Tibial nerve (tissue), 4 donors: Measurements from ENCODE around the gene PDZD2. TPM values are rescaled to one million over a fixed set of nuclear protein-coding genes. Genes with fewer than 3 reads are reported as not detected.

Source experiments
- DNase-seq, 2 donors: peaks; one replicate each; pipeline ENCODE4 v3.0.0-alpha.2; 2019; ENCODE audit warnings: low spot score in 2 of 2
- H3K27ac ChIP-seq, 4 donors: fragments of 200-600 bp; sonication (generic) in 3 of 4; one replicate each; pipeline ENCODE4 v1.5.1; 2017 to 2019; ENCODE audit warnings: mild to moderate bottlenecking in 1 of 4
- H3K27me3 ChIP-seq, 2 donors: fragments of 200-600 bp; sonication (generic) in 1 of 2; one replicate each; pipeline versions ENCODE4 v1.5.1 to v1.6.0; 2017 to 2019
- H3K36me3 ChIP-seq, 3 donors: fragments of 200-600 bp; sonication (generic); one replicate each; pipeline ENCODE4 v1.5.1; 2018 to 2019
- H3K4me1 ChIP-seq, 4 donors: fragments of 200-600 bp; sonication (generic) in 3 of 4; one replicate each; pipeline ENCODE4 v1.5.1; 2017 to 2019
- H3K4me3 ChIP-seq, 4 donors: fragments of 200-600 bp; sonication (generic) in 3 of 4; one replicate each; pipeline ENCODE4 v1.5.1; 2017 to 2019; ENCODE audit warnings: mild to moderate bottlenecking in 1 of 4, moderate library complexity in 1 of 4
- H3K9me3 ChIP-seq, 4 donors: fragments of 200-600 bp; sonication (generic) in 3 of 4; one replicate each; pipeline ENCODE4 v1.5.1; 2017 to 2019
- EP300 ChIP-seq, 2 donors: sonication (generic); formaldehyde crosslinking; IDR thresholded peaks; one replicate each; pipeline ENCODE4 v1.6.1; 2017; ENCODE audit warnings: antibody characterized with exemption in 2 of 2, mild to moderate bottlenecking in 1 of 2
- POLR2A ChIP-seq, 2 donors: fragments of 450-650 bp; IDR thresholded peaks; one replicate each; pipeline ENCODE4 v1.6.1; 2017; ENCODE audit warnings: antibody characterized with exemption in 2 of 2, mild to moderate bottlenecking in 2 of 2, moderate library complexity in 2 of 2
- WGBS, 2 donors: methylation state at CpG; one replicate each; pipeline ENCODE4 v1.1.5; 2018; 5-methylcytosine and 5-hydroxymethylcytosine counted together
- total RNA-seq, 4 donors: library from RNA; depleted of rRNA; stranded (reverse); fragments of >200 nt; gene quantifications; one replicate each; pipeline ENCODE4 v1.1.0, GENCODE V29; 2016
- TF ChIP-seq, protein P1 (sequence below), 5 experiments: fragments of 200-600 bp in 3 of 5; fragments of 450-650 bp in 2 of 5; sonication (generic) in 3 of 5; IDR thresholded peaks; one replicate each; pipeline ENCODE4 v1.5.1; 2016 to 2019; ENCODE audit warnings: antibody characterized with exemption in 5 of 5, mild to moderate bottlenecking in 3 of 5, moderate library complexity in 2 of 5

Gene PDZD2
- total RNA-seq, 4 donors from 2014 or later, result 102 to 153 (median 117) TPM

- Histone ChIP-seq H3K9me3 (no peaks in the 10 kb centered on the region), H3K4me1 (peaks cover 0 to 9% (median 0%) of the 10 kb centered on the region in 4 donors), H3K27ac (no peak overlapping the region), H3K27me3 (no peaks in the 10 kb centered on the region), H3K36me3 (no peaks in the 10 kb centered on the region), H3K4me3 (no peak overlapping the region)
- DNase-seq, result no peak
- 73 to 95% methylated on average over 1 of the region's 1 CpG for WGBS, 2 donors
- TF ChIP-seq POLR2A (IDR thresholded peaks at IDR 0.05) (no peak), EP300 (IDR thresholded peaks at IDR 0.05) (no peak)
- TF ChIP-seq, protein P1, sequence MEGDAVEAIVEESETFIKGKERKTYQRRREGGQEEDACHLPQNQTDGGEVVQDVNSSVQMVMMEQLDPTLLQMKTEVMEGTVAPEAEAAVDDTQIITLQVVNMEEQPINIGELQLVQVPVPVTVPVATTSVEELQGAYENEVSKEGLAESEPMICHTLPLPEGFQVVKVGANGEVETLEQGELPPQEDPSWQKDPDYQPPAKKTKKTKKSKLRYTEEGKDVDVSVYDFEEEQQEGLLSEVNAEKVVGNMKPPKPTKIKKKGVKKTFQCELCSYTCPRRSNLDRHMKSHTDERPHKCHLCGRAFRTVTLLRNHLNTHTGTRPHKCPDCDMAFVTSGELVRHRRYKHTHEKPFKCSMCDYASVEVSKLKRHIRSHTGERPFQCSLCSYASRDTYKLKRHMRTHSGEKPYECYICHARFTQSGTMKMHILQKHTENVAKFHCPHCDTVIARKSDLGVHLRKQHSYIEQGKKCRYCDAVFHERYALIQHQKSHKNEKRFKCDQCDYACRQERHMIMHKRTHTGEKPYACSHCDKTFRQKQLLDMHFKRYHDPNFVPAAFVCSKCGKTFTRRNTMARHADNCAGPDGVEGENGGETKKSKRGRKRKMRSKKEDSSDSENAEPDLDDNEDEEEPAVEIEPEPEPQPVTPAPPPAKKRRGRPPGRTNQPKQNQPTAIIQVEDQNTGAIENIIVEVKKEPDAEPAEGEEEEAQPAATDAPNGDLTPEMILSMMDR (IDR thresholded peaks at IDR 0.05), result no peak
Measured at GRCh38 chr5:31976169-31976568, 337.2 kb downstream of the PDZD2 start.

DNA sequence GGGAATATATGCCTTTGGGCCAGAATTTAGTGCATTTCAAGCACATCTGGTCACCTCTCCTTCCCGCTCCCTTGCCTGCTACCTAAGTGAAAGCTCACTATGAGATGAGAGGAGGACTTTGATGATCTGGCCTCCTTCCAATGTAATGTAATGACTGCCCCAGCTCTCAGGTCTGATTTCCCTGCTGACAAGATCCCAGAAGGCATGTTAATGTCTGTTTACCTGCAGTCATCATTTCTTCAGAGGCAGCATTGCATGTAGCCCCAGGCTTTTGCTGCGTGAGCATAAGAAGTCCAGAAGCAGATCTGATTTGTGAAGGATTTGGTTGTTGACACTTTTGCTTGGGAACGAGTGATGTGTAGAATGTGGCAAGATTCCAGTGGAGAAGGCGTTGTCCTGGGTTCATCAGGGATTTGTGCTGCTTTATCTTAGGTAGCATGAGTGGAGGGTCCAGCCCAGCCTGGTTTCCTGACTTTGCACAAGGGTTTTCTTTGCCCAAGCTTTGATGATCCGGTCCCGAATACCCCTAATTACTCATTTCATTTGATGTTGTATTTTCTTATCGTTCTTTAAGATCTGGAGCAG lies 342.5 kb downstream of the PDZD2 start:
- no peak for DNase-seq
- H3K9me3 ChIP-seq, result no peaks in the 10 kb centered on the region
- H3K27me3 ChIP-seq, result no peaks in the 10 kb centered on the region
- no peak for TF ChIP-seq EP300 (IDR thresholded peaks at IDR 0.05)
- TF ChIP-seq, protein P1 (IDR thresholded peaks at IDR 0.05), result no peak
- no peak for TF ChIP-seq POLR2A (IDR thresholded peaks at IDR 0.05)
- 84 to 86% methylated on average over 7 of the region's 7 CpGs for WGBS, 2 donors
- peaks cover 0 to 7% (median 0%) of the 10 kb centered on the region in 3 donors for H3K36me3 ChIP-seq
- no peak overlapping the region for H3K4me3 ChIP-seq
- H3K27ac ChIP-seq, result no peak overlapping the region
- peaks cover 0 to 26% (median 0%) of the 10 kb centered on the region in 4 donors for H3K4me1 ChIP-seq

DNA sequence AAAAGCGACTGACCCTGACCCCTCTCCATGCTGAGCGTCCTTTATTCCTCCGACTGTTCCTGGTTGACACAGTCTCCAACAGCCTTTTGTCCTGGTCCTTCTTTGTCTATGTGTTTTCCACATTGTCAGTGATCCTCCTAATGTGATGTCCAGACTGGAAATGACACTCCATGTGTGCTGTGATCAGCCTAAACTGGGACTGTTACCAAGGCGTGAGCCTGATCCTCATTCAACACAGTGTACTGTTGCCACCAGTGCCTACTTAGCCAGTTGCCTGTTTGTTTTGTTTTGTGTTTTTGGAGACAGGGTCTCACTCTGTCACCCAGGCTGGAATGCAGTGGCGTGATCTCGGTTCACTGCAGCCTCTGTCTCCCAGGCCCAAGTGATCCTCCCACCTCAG lies 343.1 kb downstream of the PDZD2 start:
- Histone ChIP-seq H3K4me3 (no peak overlapping the region), H3K27ac (no peak overlapping the region), H3K4me1 (peaks cover 0 to 26% (median 0%) of the 10 kb centered on the region in 4 donors), H3K36me3 (peaks cover 0 to 7% (median 0%) of the 10 kb centered on the region in 3 donors), H3K9me3 (no peaks in the 10 kb centered on the region), H3K27me3 (no peaks in the 10 kb centered on the region)
- 95 to 96% methylated on average over 6 of the region's 6 CpGs for WGBS, 2 donors
- no peak for DNase-seq
- TF ChIP-seq, protein P1 (IDR thresholded peaks at IDR 0.05), result no peak
- TF ChIP-seq POLR2A (IDR thresholded peaks at IDR 0.05) (no peak), EP300 (IDR thresholded peaks at IDR 0.05) (no peak)

- DNase-seq, result no peak
- no peaks in the 10 kb centered on the region for H3K27me3 ChIP-seq
- H3K27ac ChIP-seq, result no peak overlapping the region
- peaks cover 0 to 26% (median 0%) of the 10 kb centered on the region in 4 donors for H3K4me1 ChIP-seq
- peaks cover 0 to 1% (median 0%) of the 10 kb centered on the region in 4 donors for H3K9me3 ChIP-seq
- H3K4me3 ChIP-seq, result no peak overlapping the region
- 64 to 66% methylated on average over 2 of the region's 2 CpGs for WGBS, 2 donors
- TF ChIP-seq POLR2A (IDR thresholded peaks at IDR 0.05) (no peak), EP300 (IDR thresholded peaks at IDR 0.05) (no peak)
- TF ChIP-seq, protein P1 (IDR thresholded peaks at IDR 0.05), result no peak
- H3K36me3 ChIP-seq, result peaks cover 0 to 13% (median 0%) of the 10 kb centered on the region in 3 donors
Measured at GRCh38 chr5:31982621-31983020, 343.7 kb downstream of the PDZD2 start.

DNA sequence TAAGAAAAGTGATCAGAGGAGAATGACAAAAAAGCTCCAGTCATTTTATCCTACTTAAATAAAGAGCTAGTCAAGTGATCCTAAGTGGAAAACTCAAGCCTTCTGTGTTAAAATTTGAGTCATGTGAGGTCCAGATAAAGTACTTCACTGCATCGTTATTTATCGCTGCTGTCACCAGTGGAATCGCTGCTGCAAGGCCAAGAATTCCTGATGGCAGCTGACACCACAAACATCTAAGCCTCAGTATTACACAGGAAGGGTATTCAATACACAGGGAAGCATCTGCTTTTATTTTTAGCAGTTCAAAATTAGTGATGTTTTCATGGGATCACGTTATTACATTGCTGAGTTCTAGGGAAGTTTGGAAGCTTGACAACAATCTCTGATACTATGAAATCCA lies 344.9 kb downstream of the PDZD2 start:
- Histone ChIP-seq H3K27me3 (no peaks in the 10 kb centered on the region), H3K9me3 (peaks cover 0 to 7% (median 0%) of the 10 kb centered on the region in 4 donors), H3K4me1 (peaks cover 0 to 31% (median 0%) of the 10 kb centered on the region in 4 donors), H3K4me3 (no peak overlapping the region), H3K36me3 (peaks cover 0 to 17% (median 0%) of the 10 kb centered on the region in 3 donors), H3K27ac (no peak overlapping the region)
- DNase-seq, result no peak
- TF ChIP-seq POLR2A (IDR thresholded peaks at IDR 0.05) (no peak), EP300 (IDR thresholded peaks at IDR 0.05) (peak in 1 of 2 donors; percentile 23)
- TF ChIP-seq, protein P1 (IDR thresholded peaks at IDR 0.05), result no peak
- WGBS, 2 donors, result 41 to 48% methylated on average over 4 of the region's 4 CpGs
